GM19035 (cell line): ENCODE results near the gene GOLGA3.
"Not testable (repeated sequence)": the region's sequence is repeated elsewhere in the genome, so short reads cannot be mapped to it uniquely, and the experiment has no call there.

Source experiments
- ATAC-seq: cut with Tn5 transposase; IDR thresholded peaks from one replicate; pipeline ENCODE4 v1.9.1; 2021; ENCODE audit not compliant: unreplicated experiment

GOLGA3 gene

DNA sequence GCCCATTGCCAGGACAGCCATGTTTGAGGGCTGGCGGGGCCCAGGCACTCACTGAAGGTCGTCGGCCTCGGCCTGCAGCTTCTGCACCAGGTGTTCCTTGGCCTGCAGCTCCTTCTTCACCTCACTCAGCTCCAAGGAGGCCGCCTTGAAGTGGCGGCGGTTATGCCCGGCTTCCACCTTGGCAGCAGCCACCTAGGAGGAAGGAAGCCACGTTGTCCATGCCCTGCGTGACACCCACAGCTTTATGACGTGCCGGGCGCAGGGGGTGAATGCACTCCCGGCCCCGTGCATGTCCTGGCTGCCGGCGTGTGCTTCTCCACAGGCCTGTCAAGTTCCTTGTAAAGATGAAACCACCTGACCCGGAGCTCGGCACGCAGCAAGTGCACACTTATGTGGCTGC lies 51.1 kb downstream of the GOLGA3 start:
- no peak for ATAC-seq

DNA sequence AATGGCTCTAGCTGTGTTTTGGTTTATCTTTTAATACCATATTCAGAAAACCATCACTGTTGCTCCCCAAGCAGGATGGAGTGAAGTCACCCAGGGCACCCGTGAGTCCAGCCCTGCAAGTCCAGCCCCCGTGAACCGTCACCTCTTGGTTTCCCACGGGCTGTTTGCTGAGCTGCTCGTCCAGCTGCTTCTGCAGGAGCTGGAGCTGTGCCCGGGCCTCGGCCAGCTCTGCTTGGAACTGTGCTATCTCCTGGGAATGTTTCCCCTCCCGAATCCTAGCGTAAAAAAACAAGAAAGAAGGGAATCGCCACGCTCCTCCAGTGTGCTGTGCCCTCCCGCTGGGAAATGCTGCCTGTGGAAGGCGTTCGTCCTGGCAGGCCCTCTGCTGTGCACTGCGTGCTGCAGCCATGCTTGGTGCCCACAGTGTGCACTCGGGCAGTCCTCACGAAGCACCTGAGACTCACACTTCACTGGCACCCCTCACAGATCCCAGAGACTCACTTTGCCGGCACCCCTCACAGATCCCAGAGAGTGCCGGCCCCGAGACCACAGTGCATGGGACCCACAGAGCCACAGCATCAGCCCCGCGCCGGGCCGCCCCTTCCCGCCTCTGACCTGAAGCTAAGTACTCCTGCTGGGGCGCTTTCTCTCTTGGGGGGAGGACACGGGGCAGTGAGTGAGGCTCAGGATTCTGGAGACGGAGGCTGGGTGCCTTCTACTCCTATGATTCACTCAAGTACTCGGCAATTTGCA lies 51.7 kb downstream of the GOLGA3 start:
- ATAC-seq, result no peak

- ATAC-seq, result not testable (repeated sequence)
Measured at GRCh38 chr12:132776230-132776625, 52.4 kb downstream of the GOLGA3 start.

DNA sequence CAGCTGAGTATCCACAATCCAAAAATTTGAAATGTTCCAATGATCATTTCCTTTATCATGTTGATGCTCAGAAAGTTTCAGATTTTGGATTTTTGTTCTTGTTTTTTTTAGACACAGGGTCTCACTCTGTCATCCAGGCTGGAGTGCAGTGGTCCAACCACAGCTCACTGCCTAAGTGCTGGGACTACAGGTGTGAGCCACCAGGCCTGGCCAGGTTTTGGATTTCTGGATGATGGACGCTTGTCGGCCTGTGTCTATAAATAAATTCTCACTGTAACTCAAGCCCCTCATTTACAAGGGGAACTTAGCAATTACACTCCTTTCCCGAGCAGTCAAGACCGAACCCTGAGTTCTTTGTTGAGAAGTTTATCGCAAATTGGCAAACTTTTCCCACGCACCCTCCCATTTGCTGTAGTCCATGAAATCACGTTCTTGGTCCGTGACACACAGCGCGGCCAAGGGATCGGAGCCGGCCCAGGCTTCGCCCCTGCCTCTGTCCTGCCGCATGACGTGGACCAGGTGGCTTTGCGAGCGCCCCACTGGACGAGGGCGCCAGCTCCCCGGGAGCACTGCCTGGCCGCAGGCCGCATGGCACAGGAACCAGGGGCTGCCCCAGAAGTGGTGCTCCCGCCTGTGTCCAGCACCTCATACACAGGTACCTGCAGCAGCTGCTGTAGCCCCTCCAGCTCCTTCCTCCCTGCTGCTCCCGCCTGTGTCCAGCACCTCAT lies 53.0 kb downstream of the GOLGA3 start:
- no peak for ATAC-seq

DNA sequence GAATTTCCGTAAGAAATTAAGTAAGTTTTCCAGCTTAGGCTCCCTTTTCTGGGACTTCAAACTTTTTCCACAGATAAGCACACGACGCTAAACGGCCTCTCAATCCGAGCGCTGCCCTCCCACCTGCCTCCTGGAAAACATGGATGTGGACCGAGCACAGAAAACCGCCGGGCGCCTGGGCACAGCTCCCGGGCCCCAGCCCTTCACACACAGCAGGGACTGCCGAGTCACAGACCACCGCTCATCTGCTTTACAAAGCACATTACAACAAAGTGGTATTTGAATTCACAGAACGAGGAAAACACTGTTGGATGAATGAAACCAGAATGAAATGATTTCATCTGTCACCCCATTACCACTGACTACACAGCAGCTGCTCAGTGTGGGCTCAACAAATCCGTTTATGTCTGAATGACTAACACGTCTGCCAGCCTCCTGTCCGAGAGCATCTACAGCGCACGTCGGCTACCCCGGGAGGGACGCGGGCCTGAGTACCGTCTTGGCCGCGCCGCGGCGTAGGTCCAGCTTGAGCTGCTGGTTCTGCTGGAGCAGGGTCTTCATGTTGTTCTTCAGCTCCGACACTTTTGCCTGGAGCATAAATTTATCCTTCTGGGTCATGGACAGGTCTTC lies 53.9 kb downstream of the GOLGA3 start:
- ATAC-seq, result no peak

- ATAC-seq, result no peak
Measured at GRCh38 chr12:132774159-132774558, 54.5 kb downstream of the GOLGA3 start.

DNA sequence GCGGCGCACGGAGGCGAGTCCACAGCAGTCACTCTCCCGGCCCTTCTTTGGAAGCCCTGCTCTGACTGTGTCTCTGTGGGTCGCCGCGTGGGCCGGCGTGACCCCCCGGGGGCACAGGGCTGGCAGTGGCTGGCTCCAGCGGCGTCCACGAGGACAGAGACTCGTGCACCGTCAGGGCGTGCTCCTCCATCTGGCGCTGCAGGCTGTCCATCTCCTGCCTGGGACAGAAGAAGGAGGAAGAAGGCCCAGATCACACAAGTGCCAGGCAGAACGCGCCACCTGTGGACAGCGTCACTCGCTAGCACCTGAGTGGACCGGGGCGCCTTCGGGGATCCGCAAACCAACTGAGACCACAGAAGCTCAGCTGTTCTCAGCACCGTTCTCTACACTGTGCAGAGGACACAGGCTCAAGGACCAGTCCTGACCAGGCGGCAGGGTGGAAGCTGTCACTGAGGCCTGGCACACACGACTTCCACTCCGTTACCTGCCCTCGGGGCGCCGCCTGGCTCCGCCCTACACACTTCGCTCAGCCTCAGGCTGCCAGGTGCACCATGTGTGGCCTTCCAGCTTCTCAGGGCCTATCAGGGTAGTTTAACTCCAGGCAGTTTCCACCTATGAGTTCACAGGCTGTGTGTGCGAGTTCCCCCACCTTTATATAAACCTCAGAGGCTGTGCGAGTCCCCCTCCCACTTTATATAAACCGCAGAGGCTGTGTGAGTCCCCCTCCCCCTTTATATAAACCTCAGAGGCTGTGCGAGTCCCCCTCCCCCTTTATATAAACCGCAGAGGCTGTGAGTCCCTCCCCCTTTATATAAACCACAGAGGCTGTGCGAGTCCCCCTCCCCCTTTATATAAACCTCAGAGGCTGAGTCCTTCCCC lies 55.4 kb downstream of the GOLGA3 start:
- no peak for ATAC-seq

GRCh38 chr12:132772606-132773005 lies 56.1 kb downstream of the GOLGA3 start:
- ATAC-seq, result no peak

DNA sequence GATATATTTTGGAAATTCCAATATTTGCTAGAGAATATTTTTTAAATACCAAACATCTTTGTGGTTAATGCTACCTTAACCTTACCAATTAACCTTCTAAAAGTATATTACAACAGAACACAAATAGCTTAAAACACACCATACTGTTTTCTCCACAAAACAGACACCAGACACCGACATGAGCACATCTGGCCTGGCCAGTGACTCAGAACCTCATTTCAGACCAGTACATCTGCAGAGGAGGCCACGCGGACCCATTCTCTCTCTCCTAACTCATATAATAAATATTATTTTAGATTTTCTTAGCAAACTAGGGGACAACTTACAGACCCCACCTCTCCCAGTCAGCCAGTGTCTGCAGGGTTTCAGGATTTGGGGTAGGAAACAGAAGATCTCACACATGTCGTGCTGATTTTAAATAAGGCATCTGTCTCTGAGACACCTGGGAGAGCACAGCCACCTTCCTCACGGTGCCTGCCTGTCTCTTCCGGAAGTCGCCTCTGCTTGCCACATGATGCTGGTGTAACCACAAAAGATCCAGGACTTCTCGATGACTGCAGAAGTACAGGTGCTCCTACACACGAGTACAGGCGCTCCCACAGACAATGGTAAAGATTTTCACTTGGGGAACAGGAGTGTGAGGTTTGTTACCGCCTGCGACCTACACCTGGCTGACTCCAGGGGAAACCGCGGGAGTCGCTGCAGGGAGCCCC lies 57.4 kb downstream of the GOLGA3 start:
- peak; percentile 49 for ATAC-seq

DNA sequence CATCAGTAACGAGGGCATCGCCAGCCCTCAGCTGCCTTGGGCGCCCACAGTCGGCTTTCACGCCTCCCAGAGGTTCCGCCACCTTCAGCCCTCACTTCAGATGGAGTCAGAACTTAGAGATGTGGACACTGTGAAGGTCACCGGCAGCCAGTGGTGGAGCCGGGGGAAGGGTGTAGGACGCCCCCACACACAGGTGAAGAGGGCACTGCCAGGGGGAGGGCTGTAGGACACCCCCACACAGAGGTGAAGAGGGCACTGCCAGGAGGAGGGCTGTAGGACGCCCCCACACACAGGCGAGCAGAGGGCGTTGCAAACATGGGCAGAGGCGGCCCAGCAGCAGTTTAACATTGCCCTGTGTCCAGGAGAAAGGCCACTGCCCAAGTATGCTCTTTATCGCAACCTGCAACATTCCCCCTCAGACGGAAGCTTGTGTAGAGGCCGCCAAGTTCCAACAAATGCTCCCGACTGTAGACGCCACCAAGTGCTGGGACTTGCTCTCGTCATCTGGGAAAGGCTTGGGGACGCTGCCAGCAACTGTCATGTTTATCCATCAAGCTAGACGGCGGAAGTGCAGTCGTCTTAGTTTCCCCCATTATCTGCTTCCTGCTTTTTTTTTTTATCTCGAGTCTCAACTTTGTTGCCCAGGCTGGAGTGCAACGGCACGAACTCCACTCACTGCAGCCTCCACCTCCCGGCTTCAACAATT lies 62.1 kb downstream of the GOLGA3 start:
- ATAC-seq, result no peak

DNA sequence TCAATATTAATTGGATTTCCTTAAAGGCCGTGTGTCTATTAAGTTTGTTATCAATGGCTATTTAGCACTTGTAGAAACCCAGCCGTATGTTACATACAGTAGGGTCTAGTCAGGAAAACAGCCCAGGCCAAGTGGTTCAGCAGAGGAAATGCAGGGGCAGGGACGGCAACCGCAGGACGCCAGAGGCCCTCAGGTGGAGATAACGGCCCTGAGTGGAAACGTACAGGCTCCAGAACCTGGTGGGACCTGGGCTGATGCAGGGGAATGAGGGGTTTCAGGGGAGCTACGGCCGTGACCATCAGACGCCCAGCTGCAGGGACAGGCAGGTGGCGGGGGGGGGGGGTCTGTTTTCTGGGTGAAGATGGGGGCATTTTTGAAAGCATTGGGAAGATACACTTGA lies 63.3 kb downstream of the GOLGA3 start:
- no peak for ATAC-seq

DNA sequence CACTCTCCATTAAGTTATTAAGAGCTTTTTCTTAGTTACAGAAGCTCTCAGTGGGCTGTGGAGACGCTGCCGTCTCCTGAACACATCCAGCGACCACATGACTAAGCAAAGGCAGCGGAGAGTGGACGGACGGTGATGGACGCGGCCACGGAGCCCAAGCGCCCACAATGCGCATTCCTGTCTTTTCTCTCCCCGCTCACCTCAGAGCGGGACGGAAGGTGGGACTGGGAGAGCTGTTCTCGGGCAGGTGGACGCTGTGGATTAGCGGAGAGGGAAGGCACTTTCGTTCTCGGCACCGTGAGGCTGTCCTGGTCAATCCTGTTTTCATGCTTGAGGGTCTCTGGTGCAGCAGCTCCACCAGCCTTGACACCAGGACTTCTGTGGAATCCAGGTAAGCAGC lies 64.4 kb downstream of the GOLGA3 start:
- no peak for ATAC-seq

DNA sequence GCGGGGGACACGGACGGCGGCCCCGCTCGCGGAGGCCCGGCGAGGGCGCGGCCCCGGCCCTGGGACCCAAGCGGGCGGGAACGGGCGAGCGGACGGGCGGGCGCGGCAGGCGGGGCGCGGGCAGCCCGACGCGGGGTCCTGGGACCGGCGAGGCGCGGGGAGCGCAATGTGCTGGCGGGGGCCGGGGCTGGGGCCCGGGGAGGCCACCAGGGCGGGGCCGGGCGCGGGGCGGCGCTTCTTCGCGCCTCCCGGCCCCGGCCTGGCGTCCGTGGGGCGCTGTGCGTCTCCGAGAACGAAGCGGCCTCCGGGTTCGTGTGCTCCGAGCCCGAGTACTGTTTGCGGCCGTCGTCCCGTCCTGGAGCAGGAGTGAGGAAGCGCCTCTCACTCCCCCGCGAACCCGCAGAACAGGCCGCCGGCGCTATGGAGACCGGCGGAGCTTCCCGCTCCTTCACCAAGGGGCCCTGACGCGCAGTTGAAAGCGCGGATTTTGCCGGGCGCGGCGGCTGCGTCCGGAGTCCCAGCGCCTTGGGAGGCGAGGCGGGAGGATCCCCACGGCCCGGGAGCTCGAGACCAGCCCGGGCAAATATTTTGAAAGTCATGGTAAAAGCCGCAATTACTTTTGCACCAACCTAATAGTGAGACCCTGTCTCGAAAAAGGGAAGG lies 66.6 kb downstream of the GOLGA3 start:
- peak; percentile 76 for ATAC-seq

- ATAC-seq, result peak; percentile 19
Measured at GRCh38 chr12:132761032-132761920, 67.4 kb downstream of the GOLGA3 start, which contains the start of gene ANKLE2. Gene ANKLE2, minus strand, starts transcription at chr12:132761832. Its CDS starts 34 bp downstream, at chr12:132761798.

- no peak for ATAC-seq
Measured at GRCh38 chr12:132759359-132759758, 69.3 kb downstream of the GOLGA3 start.

DNA sequence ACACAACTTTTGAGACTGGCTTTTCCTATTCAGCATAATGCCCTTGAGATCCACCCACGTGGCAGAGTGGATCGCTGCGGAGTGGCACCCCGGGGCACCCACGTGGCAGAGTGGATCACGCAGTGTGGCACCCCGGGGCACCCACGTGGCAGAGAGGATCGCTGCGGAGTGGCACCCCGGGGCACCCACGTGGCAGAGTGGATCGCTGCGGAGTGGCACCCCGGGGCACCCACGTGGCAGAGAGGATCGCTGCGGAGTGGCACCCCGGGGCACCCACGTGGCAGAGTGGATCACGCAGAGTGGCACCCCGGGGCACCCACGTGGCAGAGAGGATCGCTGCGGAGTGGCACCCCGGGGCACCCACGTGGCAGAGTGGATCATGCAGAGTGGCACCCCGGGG lies 69.8 kb downstream of the GOLGA3 start:
- ATAC-seq, result not testable (repeated sequence)

GRCh38 chr12:132754160-132754932 lies 74.3 kb downstream of the GOLGA3 start:
- ATAC-seq, result no peak
